ENCODE results near the gene ATP8A2. TPM values are rescaled to one million over a fixed set of nuclear protein-coding genes. Genes with fewer than 3 reads are reported as not detected.

Gene ATP8A2
- total RNA-seq, 1 experiment from 2014 or later: not detected

- H3K4me1 ChIP-seq (replicated peaks; ENCODE audit: insufficient read depth): no peaks in the 10 kb centered on the region
- H3K36me3 ChIP-seq (ENCODE audit: low read depth): no peaks in the 10 kb centered on the region
- no peak overlapping the region for H2AFZ ChIP-seq
- no peak overlapping the region for H3K4me2 ChIP-seq
- H3K9me3 ChIP-seq (ENCODE audit: insufficient read depth, low read depth): no peaks in the 10 kb centered on the region
- ChIA-PET POLR2A (ENCODE audit: unreplicated experiment) (no interaction called here), CTCF (no interaction called here)
- no peaks in the 10 kb centered on the region for H4K20me1 ChIP-seq (ENCODE audit: insufficient read depth)
- no peaks in the 10 kb centered on the region for H3K79me2 ChIP-seq (ENCODE audit: low read depth)
- DNase-seq: no peak
- H3K27me3 ChIP-seq (ENCODE audit: insufficient read depth, low read depth): peaks cover 46% of the 10 kb centered on the region
- H3K4me3 ChIP-seq: no peak overlapping the region
- H3F3A ChIP-seq (ENCODE audit: insufficient read depth, low read depth): no peaks in the 10 kb centered on the region
- TF ChIP-seq EZH2 (IDR thresholded peaks at IDR 0.05; ENCODE audit: low read depth) (no peak), CTCF (conservative IDR thresholded peaks at IDR 0.05) (no peak)
- no peak overlapping the region for H3K27ac ChIP-seq
- no TSS peak for BruUV-seq (replicated peaks)
- no peaks in the 10 kb centered on the region for H3K9me2 ChIP-seq (ENCODE audit: insufficient read depth)
- intact Hi-C loops (cut with micrococcal nuclease; ENCODE audit: unreplicated experiment): no loop called here
These were observed 319.9 kb downstream of the ATP8A2 start for GRCh38 chr13:25691654-25692053.

GRCh38 chr13:25692099-25692498 lies 320.3 kb downstream of the ATP8A2 start:
- TF ChIP-seq EZH2 (IDR thresholded peaks at IDR 0.05; ENCODE audit: low read depth) (no peak), CTCF (conservative IDR thresholded peaks at IDR 0.05) (no peak)
- no peaks in the 10 kb centered on the region for H4K20me1 ChIP-seq (ENCODE audit: insufficient read depth)
- H3K79me2 ChIP-seq (ENCODE audit: low read depth): no peaks in the 10 kb centered on the region
- no peak overlapping the region for H2AFZ ChIP-seq
- POLR2A ChIA-PET (ENCODE audit: unreplicated experiment): no interaction called here
- no peak overlapping the region for H3K27ac ChIP-seq
- H3K4me2 ChIP-seq: no peak overlapping the region
- H3K27me3 ChIP-seq (ENCODE audit: insufficient read depth, low read depth): peaks cover 42% of the 10 kb centered on the region
- no peak for DNase-seq
- H3K9me3 ChIP-seq (ENCODE audit: insufficient read depth, low read depth): no peaks in the 10 kb centered on the region
- CTCF ChIA-PET: no interaction called here
- no peaks in the 10 kb centered on the region for H3F3A ChIP-seq (ENCODE audit: insufficient read depth, low read depth)
- intact Hi-C loops (cut with micrococcal nuclease; ENCODE audit: unreplicated experiment): no loop called here
- BruUV-seq (replicated peaks): no TSS peak
- no peaks in the 10 kb centered on the region for H3K4me1 ChIP-seq (replicated peaks; ENCODE audit: insufficient read depth)
- H3K4me3 ChIP-seq: no peak overlapping the region
- no peaks in the 10 kb centered on the region for H3K9me2 ChIP-seq (ENCODE audit: insufficient read depth)
- H3K36me3 ChIP-seq (ENCODE audit: low read depth): no peaks in the 10 kb centered on the region

- POLR2A ChIA-PET (ENCODE audit: unreplicated experiment): no interaction called here
- TF ChIP-seq CTCF (conservative IDR thresholded peaks at IDR 0.05): no peak
- no peak for TF ChIP-seq EZH2 (IDR thresholded peaks at IDR 0.05; ENCODE audit: low read depth)
- CTCF ChIA-PET: no interaction called here
These were observed 327.3 kb downstream of the ATP8A2 start for GRCh38 chr13:25699056-25699455.

More at GRCh38 chr13:25699056-25699455, 327.3 kb downstream of the ATP8A2 start:
- no peak for DNase-seq
- intact Hi-C loops (cut with micrococcal nuclease; ENCODE audit: unreplicated experiment): no loop called here
- H3K4me2 ChIP-seq: no peak overlapping the region
- H3K27me3 ChIP-seq (ENCODE audit: insufficient read depth, low read depth): 0 out of 2 replicates have a peak, but pooled peaks cover 2% of the 10 kb centered on the region
- no peaks in the 10 kb centered on the region for H4K20me1 ChIP-seq (ENCODE audit: insufficient read depth)
- no peaks in the 10 kb centered on the region for H3K9me3 ChIP-seq (ENCODE audit: insufficient read depth, low read depth)
- H3K79me2 ChIP-seq (ENCODE audit: low read depth): no peaks in the 10 kb centered on the region
- no peaks in the 10 kb centered on the region for H3K36me3 ChIP-seq (ENCODE audit: low read depth)
- BruUV-seq (replicated peaks): no TSS peak
- no peak overlapping the region for H3K27ac ChIP-seq
- H3K4me3 ChIP-seq: no peak overlapping the region
- H2AFZ ChIP-seq: no peak overlapping the region
- no peaks in the 10 kb centered on the region for H3K9me2 ChIP-seq (ENCODE audit: insufficient read depth)
- no peaks in the 10 kb centered on the region for H3K4me1 ChIP-seq (replicated peaks; ENCODE audit: insufficient read depth)
- no peaks in the 10 kb centered on the region for H3F3A ChIP-seq (ENCODE audit: insufficient read depth, low read depth)
